Measurements from ENCODE around the gene PRKG1. TPM values are rescaled to one million over a fixed set of nuclear protein-coding genes. Genes with fewer than 3 reads are reported as not detected.
A peak's percentile ranks its signal among the peaks of the same experiment; 100 is the strongest.
"Not testable (repeated sequence)": the region's sequence is repeated elsewhere in the genome, so short reads cannot be mapped to it uniquely, and the experiment has no call there.

Gene PRKG1
- total RNA-seq, 5 donors from 2014 or later (not counting 1 experiment from before 2014, with no cell fraction given), result 0.03 to 0.26 (median 0.19) TPM; not detected in 1

- Mint-ChIP-seq H3K9me3 (no peaks in the 10 kb centered on the region), H3K27ac (no peak overlapping the region), H3K36me3 (no peaks in the 10 kb centered on the region), H3K27me3 (no peaks in the 10 kb centered on the region), H3K4me1 (no peaks in the 10 kb centered on the region), H3K4me3 (no peak overlapping the region)
- H3K27me3 ChIP-seq (replicated peaks in 1 of 2; ENCODE audit: control insufficient read depth in 2 of 2, extremely low read depth in 1 of 2, insufficient read depth in 2 of 2, low read length in 1 of 2), result no peaks in the 10 kb centered on the region
- H3K36me3 ChIP-seq (ENCODE audit: control insufficient read depth in 2 of 2, extremely low read depth in 1 of 2, insufficient read depth in 1 of 2, low read length in 1 of 2), result no peaks in the 10 kb centered on the region
- H3K9me3 ChIP-seq, result no peaks in the 10 kb centered on the region
- CTCF ChIA-PET, result interaction anchor here in 1 of 2 donors (1.1 kb wide), 1 partner anchor 11 kb away, joined by 4 read pairs; no protein-coding TSS in a partner anchor
- no peak for DNase-seq
- POLR2A ChIA-PET, result no interaction called here
- ATAC-seq (replicated peaks in 1 of 4), result no peak
- H3K27ac ChIP-seq (ENCODE audit: low read length), result no peak overlapping the region
- WGBS (ENCODE audit: insufficient coverage), result 67% methylated on average over 1 of the region's 3 CpGs
- no peak overlapping the region for H3K4me3 ChIP-seq (ENCODE audit: control insufficient read depth in 1 of 2, extremely low read depth in 1 of 2, low read length in 1 of 2)
- H3K4me1 ChIP-seq (ENCODE audit: control insufficient read depth in 1 of 2, extremely low read depth in 1 of 2, insufficient read depth in 2 of 2, low read length in 2 of 2), result no peaks in the 10 kb centered on the region
These were observed 303.8 kb downstream of the PRKG1 start for GRCh38 chr10:51377932-51378599.

GRCh38 chr10:51382181-51382580 lies 307.9 kb downstream of the PRKG1 start:
- no CpG with 5 or more reads among the region's 1 CpG for WGBS (ENCODE audit: insufficient coverage)
- POLR2A ChIA-PET, result no interaction called here

GRCh38 chr10:51384971-51385370 lies 310.7 kb downstream of the PRKG1 start:
- no CpG with 5 or more reads among the region's 3 CpGs for WGBS (ENCODE audit: insufficient coverage)
- H3K36me3 ChIP-seq (ENCODE audit: control insufficient read depth in 2 of 2, extremely low read depth in 1 of 2, insufficient read depth in 1 of 2, low read length in 1 of 2), result no peaks in the 10 kb centered on the region
- no peaks in the 10 kb centered on the region for H3K4me1 ChIP-seq (ENCODE audit: control insufficient read depth in 1 of 2, extremely low read depth in 1 of 2, insufficient read depth in 2 of 2, low read length in 2 of 2)
- ChIA-PET CTCF (no interaction called here), POLR2A (no interaction called here)
- Mint-ChIP-seq H3K27me3 (peaks cover 0 to 1% of the 10 kb centered on the region in 2 donors), H3K4me3 (no peak overlapping the region), H3K9me3 (no peaks in the 10 kb centered on the region), H3K36me3 (no peaks in the 10 kb centered on the region), H3K27ac (no peak overlapping the region), H3K4me1 (no peaks in the 10 kb centered on the region)
- no peak for ATAC-seq (replicated peaks in 1 of 4)
- DNase-seq, result no peak
- H3K27me3 ChIP-seq (replicated peaks in 1 of 2; ENCODE audit: control insufficient read depth in 2 of 2, extremely low read depth in 1 of 2, insufficient read depth in 2 of 2, low read length in 1 of 2), result no peaks in the 10 kb centered on the region
- H3K9me3 ChIP-seq, result no peaks in the 10 kb centered on the region
- no peak overlapping the region for H3K27ac ChIP-seq (ENCODE audit: low read length)
- no peak overlapping the region for H3K4me3 ChIP-seq (ENCODE audit: control insufficient read depth in 1 of 2, extremely low read depth in 1 of 2, low read length in 1 of 2)

More at GRCh38 chr10:51382181-51382580, 307.9 kb downstream of the PRKG1 start:
- H3K27ac ChIP-seq (ENCODE audit: low read length), result no peak overlapping the region
- DNase-seq (no peak), ATAC-seq (replicated peaks in 1 of 4) (no peak)
- no peaks in the 10 kb centered on the region for H3K4me1 ChIP-seq (ENCODE audit: control insufficient read depth in 1 of 2, extremely low read depth in 1 of 2, insufficient read depth in 2 of 2, low read length in 2 of 2)
- H3K27me3 Mint-ChIP-seq, result peaks cover 0 to 1% of the 10 kb centered on the region in 2 donors
- no peaks in the 10 kb centered on the region for H3K9me3 ChIP-seq
- H3K27me3 ChIP-seq (replicated peaks in 1 of 2; ENCODE audit: control insufficient read depth in 2 of 2, extremely low read depth in 1 of 2, insufficient read depth in 2 of 2, low read length in 1 of 2), result no peaks in the 10 kb centered on the region
- no peak overlapping the region for H3K4me3 Mint-ChIP-seq
- H3K36me3 ChIP-seq (ENCODE audit: control insufficient read depth in 2 of 2, extremely low read depth in 1 of 2, insufficient read depth in 1 of 2, low read length in 1 of 2), result no peaks in the 10 kb centered on the region
- H3K4me1 Mint-ChIP-seq, result no peaks in the 10 kb centered on the region
- no peaks in the 10 kb centered on the region for H3K9me3 Mint-ChIP-seq
- CTCF ChIA-PET, result no interaction called here
- H3K4me3 ChIP-seq (ENCODE audit: control insufficient read depth in 1 of 2, extremely low read depth in 1 of 2, low read length in 1 of 2), result no peak overlapping the region
- no peaks in the 10 kb centered on the region for H3K36me3 Mint-ChIP-seq
- H3K27ac Mint-ChIP-seq, result no peak overlapping the region

DNA sequence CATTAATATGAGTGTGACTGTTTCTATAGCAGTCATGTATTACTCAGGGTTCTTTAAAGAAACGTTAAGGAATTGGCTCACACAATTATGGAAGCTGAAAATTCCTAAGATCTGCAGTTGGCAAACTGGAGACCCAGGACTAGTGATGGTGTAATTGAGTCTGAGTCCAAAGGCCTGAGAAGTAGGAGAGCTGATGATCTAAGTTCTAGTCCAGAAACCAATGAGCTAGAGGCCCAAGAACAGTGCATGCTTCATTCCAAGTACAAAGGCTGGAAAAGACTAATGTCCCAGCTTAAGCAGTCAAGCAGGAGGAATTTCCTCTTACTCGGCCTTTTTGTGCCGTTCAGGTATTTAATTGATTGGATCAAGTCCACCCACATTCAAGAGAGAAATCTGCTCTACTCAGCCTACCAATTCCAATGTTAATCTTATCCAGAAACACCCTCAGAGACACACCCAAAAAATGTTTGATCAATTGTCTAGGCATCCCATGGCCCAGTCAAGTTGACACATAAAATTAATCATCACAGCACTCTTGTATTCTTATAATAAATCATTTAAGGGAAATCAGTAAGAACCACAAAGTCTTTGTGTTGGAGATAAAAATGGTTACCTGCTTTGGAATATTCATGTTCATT lies 312.1 kb downstream of the PRKG1 start:
- POLR2A ChIA-PET, result no interaction called here
- DNase-seq (no peak), ATAC-seq (replicated peaks in 1 of 4) (no peak)
- peaks cover 0 to 1% of the 10 kb centered on the region in 2 donors for H3K27me3 Mint-ChIP-seq
- no peaks in the 10 kb centered on the region for H3K36me3 Mint-ChIP-seq
- H3K27ac Mint-ChIP-seq, result no peak overlapping the region
- no peak overlapping the region for H3K4me3 Mint-ChIP-seq
- no peaks in the 10 kb centered on the region for H3K4me1 Mint-ChIP-seq
- Histone ChIP-seq H3K4me1 (ENCODE audit: control insufficient read depth in 1 of 2, extremely low read depth in 1 of 2, insufficient read depth in 2 of 2, low read length in 2 of 2) (no peaks in the 10 kb centered on the region), H3K27me3 (replicated peaks in 1 of 2; ENCODE audit: control insufficient read depth in 2 of 2, extremely low read depth in 1 of 2, insufficient read depth in 2 of 2, low read length in 1 of 2) (no peaks in the 10 kb centered on the region), H3K9me3 (no peaks in the 10 kb centered on the region), H3K36me3 (ENCODE audit: control insufficient read depth in 2 of 2, extremely low read depth in 1 of 2, insufficient read depth in 1 of 2, low read length in 1 of 2) (no peaks in the 10 kb centered on the region), H3K27ac (ENCODE audit: low read length) (no peak overlapping the region), H3K4me3 (ENCODE audit: control insufficient read depth in 1 of 2, extremely low read depth in 1 of 2, low read length in 1 of 2) (no peak overlapping the region)
- H3K9me3 Mint-ChIP-seq, result no peaks in the 10 kb centered on the region
- 58% methylated on average over 3 of the region's 3 CpGs for WGBS (ENCODE audit: insufficient coverage)
- CTCF ChIA-PET, result no interaction called here

DNA sequence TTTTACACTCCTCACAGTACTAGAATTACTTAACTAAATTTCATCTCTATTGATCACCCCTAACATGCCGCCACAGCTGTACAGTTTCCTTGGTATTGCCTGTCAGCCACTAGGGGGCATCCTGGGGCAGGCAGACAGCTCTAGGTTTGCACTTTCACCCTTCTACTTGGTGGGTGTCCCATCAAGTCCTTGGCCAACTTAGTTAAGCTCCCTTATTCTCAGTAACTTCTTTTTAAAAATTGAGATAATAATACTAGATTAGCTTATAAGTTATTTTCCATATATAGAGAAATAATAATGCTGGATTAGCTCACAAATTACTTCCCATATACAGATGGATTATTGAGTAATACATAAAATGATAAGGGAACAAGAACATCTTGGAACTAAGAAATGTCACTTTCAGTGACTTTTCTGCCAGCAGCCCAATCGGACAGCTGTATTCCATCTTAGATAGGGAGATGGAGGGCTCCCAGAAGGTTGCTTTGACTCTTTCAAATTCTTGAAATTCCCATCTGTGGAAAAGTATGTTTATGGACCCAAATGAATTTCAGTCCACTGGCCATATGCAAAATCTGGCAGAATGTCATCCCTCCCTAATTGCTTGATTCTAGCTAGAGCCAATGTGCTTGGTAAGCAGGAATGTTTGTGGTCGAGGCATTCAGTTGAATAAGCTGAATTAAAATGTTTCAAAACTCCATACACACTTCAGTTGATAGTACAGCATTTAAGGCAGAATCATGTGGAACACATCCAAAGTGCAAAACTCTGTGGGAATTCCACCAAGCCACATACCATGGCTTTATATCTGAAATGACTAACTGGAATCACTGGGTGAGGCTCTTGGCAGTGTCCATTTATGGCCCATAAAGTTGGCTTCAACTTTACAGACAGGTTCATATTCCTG lies 315.4 kb downstream of the PRKG1 start:
- POLR2A ChIA-PET, result no interaction called here
- Histone ChIP-seq H3K4me1 (ENCODE audit: control insufficient read depth in 1 of 2, extremely low read depth in 1 of 2, insufficient read depth in 2 of 2, low read length in 2 of 2) (no peaks in the 10 kb centered on the region), H3K27me3 (replicated peaks in 1 of 2; ENCODE audit: control insufficient read depth in 2 of 2, extremely low read depth in 1 of 2, insufficient read depth in 2 of 2, low read length in 1 of 2) (no peaks in the 10 kb centered on the region), H3K27ac (ENCODE audit: low read length) (no peak overlapping the region), H3K36me3 (ENCODE audit: control insufficient read depth in 2 of 2, extremely low read depth in 1 of 2, insufficient read depth in 1 of 2, low read length in 1 of 2) (no peaks in the 10 kb centered on the region), H3K9me3 (no peaks in the 10 kb centered on the region), H3K4me3 (ENCODE audit: control insufficient read depth in 1 of 2, extremely low read depth in 1 of 2, low read length in 1 of 2) (no peak overlapping the region)
- no peak overlapping the region for H3K4me3 Mint-ChIP-seq
- DNase-seq (peak in 18 of 35 experiments; percentile 0 to 30 (median 10)), ATAC-seq (replicated peaks in 1 of 4) (no peak)
- no peaks in the 10 kb centered on the region for H3K4me1 Mint-ChIP-seq
- CTCF ChIA-PET, result interaction anchor here (0.9 to 1.8 kb wide), 10 partner anchors 12 to 827 kb away, joined by 3 to 12 read pairs (median 4); partner anchors contain the start of gene PRKG1 (in 1 of the 2)
- no peaks in the 10 kb centered on the region for H3K9me3 Mint-ChIP-seq
- H3K27ac Mint-ChIP-seq, result no peak overlapping the region
- H3K27me3 Mint-ChIP-seq, result no peaks in the 10 kb centered on the region
- WGBS (ENCODE audit: insufficient coverage), result 82% methylated on average over 2 of the region's 3 CpGs
- no peaks in the 10 kb centered on the region for H3K36me3 Mint-ChIP-seq

- H3K4me3 Mint-ChIP-seq; H3K9me3 ChIP-seq; H3K4me1 Mint-ChIP-seq; H3K9me3 Mint-ChIP-seq; CTCF ChIA-PET; H3K36me3 ChIP-seq (ENCODE audit: control insufficient read depth in 2 of 2, extremely low read depth in 1 of 2, insufficient read depth in 1 of 2, low read length in 1 of 2); H3K27ac ChIP-seq (ENCODE audit: low read length); DNase-seq; H3K36me3 Mint-ChIP-seq; H3K4me1 ChIP-seq (ENCODE audit: control insufficient read depth in 1 of 2, extremely low read depth in 1 of 2, insufficient read depth in 2 of 2, low read length in 2 of 2); H3K27ac Mint-ChIP-seq; H3K27me3 ChIP-seq (replicated peaks in 1 of 2; ENCODE audit: control insufficient read depth in 2 of 2, extremely low read depth in 1 of 2, insufficient read depth in 2 of 2, low read length in 1 of 2); POLR2A ChIA-PET; H3K4me3 ChIP-seq (ENCODE audit: control insufficient read depth in 1 of 2, extremely low read depth in 1 of 2, low read length in 1 of 2); ATAC-seq (replicated peaks in 1 of 4); H3K27me3 Mint-ChIP-seq: not testable (repeated sequence)
- WGBS (ENCODE audit: insufficient coverage), result 83% methylated on average over 1 of the region's 29 CpGs
These were observed 318.7 kb downstream of the PRKG1 start for GRCh38 chr10:51393006-51393405.
